ENCODE measurements around the gene PMPCA.

Gene PMPCA

GRCh38 chr9:136378170-136379002, 32.1 kb upstream of the PMPCA start:
- Histone ChIP-seq H3K4me3 (ENCODE audit: low read depth, low read length) (no peak overlapping the region), H3K27ac (ENCODE audit: extremely low read depth, low read depth, low read length) (no peak overlapping the region), H3K36me3 (ENCODE audit: control insufficient read depth in 2 of 2, insufficient read depth in 1 of 2, low read length in 2 of 2) (peaks cover 0 to 88% of the 10 kb centered on the region in 2 experiments; a peak in 1 of 3 replicates), H3K9me3 (ENCODE audit: control insufficient read depth, insufficient read depth, low read depth, low read length) (no peaks in the 10 kb centered on the region), H3K4me1 (ENCODE audit: control insufficient read depth, insufficient read depth, low read length) (no peaks in the 10 kb centered on the region)
- TF ChIP-seq ZNF211 (tag by site-specific recombination; IDR thresholded peaks at IDR 0.05; ENCODE audit: low read depth) (no peak), ZNF155 (tag by site-specific recombination; IDR thresholded peaks at IDR 0.05) (no peak), YY1 (tag by site-specific recombination; IDR thresholded peaks at IDR 0.05) (no peak), ZBTB44 (tag by site-specific recombination; IDR thresholded peaks at IDR 0.05) (no peak), PRDM1 (tag by site-specific recombination; IDR thresholded peaks at IDR 0.05) (no peak), KLF9 (tag by site-specific recombination; IDR thresholded peaks at IDR 0.05; ENCODE audit: low read depth) (no peak), ZNF658 (tag by site-specific recombination; IDR thresholded peaks at IDR 0.05) (no peak), ZNF626 (tag by site-specific recombination; IDR thresholded peaks at IDR 0.05) (no peak), KLF10 (tag by site-specific recombination; IDR thresholded peaks at IDR 0.05) (no peak), ZNF341 (tag by site-specific recombination; IDR thresholded peaks at IDR 0.05; ENCODE audit: low read depth) (no peak), ZNF10 (tag by site-specific recombination; IDR thresholded peaks at IDR 0.05) (no peak)
- CTCF ChIA-PET = interaction anchor here (0.9 kb wide), 1 partner anchor 66 kb away, joined by 3 read pairs; no protein-coding TSS in a partner anchor
- POLR2A ChIA-PET = interaction anchor here (1.4 to 1.9 kb wide), 3 partner anchors 12 to 15 kb away, joined by 3 to 16 read pairs (median 5); partner anchors contain the start of gene DNLZ

- CTCF ChIA-PET = no interaction called here
- no peaks in the 10 kb centered on the region for H3K4me1 ChIP-seq (ENCODE audit: control insufficient read depth, insufficient read depth, low read length)
- POLR2A ChIA-PET = interaction anchor here (1.3 to 1.4 kb wide), 2 partner anchors 13 to 14 kb away, joined by 3 to 4 read pairs; no protein-coding TSS in a partner anchor
- no peak overlapping the region for H3K4me3 ChIP-seq (ENCODE audit: low read depth, low read length)
- no peaks in the 10 kb centered on the region for H3K9me3 ChIP-seq (ENCODE audit: control insufficient read depth, insufficient read depth, low read depth, low read length)
- peaks cover 0 to 94% of the 10 kb centered on the region in 2 experiments; a peak in 2 of 3 replicates for H3K36me3 ChIP-seq (ENCODE audit: control insufficient read depth in 2 of 2, insufficient read depth in 1 of 2, low read length in 2 of 2)
- H3K27ac ChIP-seq (ENCODE audit: extremely low read depth, low read depth, low read length) = no peak overlapping the region
- TF ChIP-seq ZNF391 (tag by site-specific recombination; IDR thresholded peaks at IDR 0.05; ENCODE audit: borderline replicate concordance, low read depth) (no peak), ZBTB49 (tag by site-specific recombination; IDR thresholded peaks at IDR 0.05; ENCODE audit: low read depth) (no peak), PRDM4 (tag by site-specific recombination; IDR thresholded peaks at IDR 0.05) (no peak), GLI2 (tag by site-specific recombination; IDR thresholded peaks at IDR 0.05; ENCODE audit: borderline replicate concordance, low read depth) (no peak), ZFP41 (tag by site-specific recombination; IDR thresholded peaks at IDR 0.05; ENCODE audit: borderline replicate concordance) (no peak), ZNF629 (tag by site-specific recombination; IDR thresholded peaks at IDR 0.05) (no peak), PRDM10 (tag by site-specific recombination; IDR thresholded peaks at IDR 0.05) (no peak), ZBTB7A (tag by site-specific recombination; IDR thresholded peaks at IDR 0.05; ENCODE audit: low read depth) (no peak), ZBTB6 (tag by site-specific recombination; IDR thresholded peaks at IDR 0.05) (no peak), ZNF341 (tag by site-specific recombination; IDR thresholded peaks at IDR 0.05; ENCODE audit: low read depth) (no peak), ZSCAN30 (tag by site-specific recombination; IDR thresholded peaks at IDR 0.05) (no peak), EGR2 (tag by site-specific recombination; IDR thresholded peaks at IDR 0.05; ENCODE audit: low read depth) (no peak), ZNF560 (tag by site-specific recombination; IDR thresholded peaks at IDR 0.05; ENCODE audit: borderline replicate concordance) (no peak)
Measured at GRCh38 chr9:136379003-136379287, 31.5 kb upstream of the PMPCA start.
